CD14-positive monocyte (primary cell): ENCODE measurements around the gene ZNF76. TPM values are rescaled to one million over a fixed set of nuclear protein-coding genes. Genes with fewer than 3 reads are reported as not detected.

ENCODE experiments used
- DNase-seq, 3 donors: peaks; one replicate each; pipeline ENCODE4 v3.0.0-alpha.2; 2011 to 2022
- H2AFZ ChIP-seq: 2 replicates; pipeline ENCODE4 v1.6.0; 2012; ENCODE audit warnings: mild to moderate bottlenecking, low read depth, low read length, inconsistent platforms; ENCODE audit not compliant: insufficient read depth, poor library complexity, severe bottlenecking
- H3K27ac ChIP-seq, 2 donors: 1 replicate in 1 of 2; 2 replicates in 1 of 2; pipeline ENCODE4 v1.5.1; 2012 to 2013; ENCODE audit warnings: low read length in 2 of 2, control low read depth in 1 of 2, inconsistent platforms in 1 of 2, low read depth in 1 of 2, mild to moderate bottlenecking in 1 of 2
- H3K27me3 ChIP-seq, 2 donors: one replicate each; pipeline versions ENCODE4 v1.6.0 to v1.6.1; 2011 to 2013; ENCODE audit warnings: low read length in 2 of 2; ENCODE audit not compliant: control insufficient read depth in 2 of 2, insufficient read depth in 2 of 2
- H3K36me3 ChIP-seq, 2 donors: replicated peaks in 1 of 2; 1 replicate in 1 of 2; 2 replicates in 1 of 2; pipeline versions ENCODE4 v1.5.1 to v1.6.1; 2012 to 2013; ENCODE audit warnings: low read length in 2 of 2, control low read depth in 1 of 2, inconsistent platforms in 1 of 2, mild to moderate bottlenecking in 1 of 2; ENCODE audit not compliant: insufficient read depth in 2 of 2, control insufficient read depth in 1 of 2
- H3K4me1 ChIP-seq, 2 donors: 1 replicate in 1 of 2; 2 replicates in 1 of 2; pipeline versions ENCODE4 v1.5.1 to v1.6.1; 2012 to 2013; ENCODE audit warnings: low read length in 2 of 2, control low read depth in 1 of 2, inconsistent platforms in 1 of 2, mild to moderate bottlenecking in 1 of 2, moderate library complexity in 1 of 2; ENCODE audit not compliant: insufficient read depth in 2 of 2, control insufficient read depth in 1 of 2
- H3K4me2 ChIP-seq: replicated peaks from 2 replicates; pipeline ENCODE3; 2012; ENCODE audit warnings: low read length, moderate library complexity, mild to moderate bottlenecking; ENCODE audit not compliant: poor library complexity, severe bottlenecking; ENCODE audit errors: extremely low read depth
- H3K4me3 ChIP-seq, 3 experiments: fragments of 200-600 bp in 1 of 3; sonication (generic) in 1 of 3; replicated peaks in 1 of 3; 1 replicate in 2 of 3; 2 replicates in 1 of 3; pipeline ENCODE4 v1.5.1; 2011 to 2013; ENCODE audit warnings: low read length in 3 of 3, mild to moderate bottlenecking in 3 of 3, control low read depth in 2 of 3, low read depth in 2 of 3, inconsistent platforms in 1 of 3, moderate library complexity in 1 of 3
- H3K79me2 ChIP-seq: 2 replicates; pipeline ENCODE4 v1.6.0; 2012; ENCODE audit warnings: mild to moderate bottlenecking, control low read depth, inconsistent platforms, low read length, moderate library complexity; ENCODE audit not compliant: insufficient read depth
- H3K9ac ChIP-seq: 2 replicates; pipeline ENCODE4 v1.6.0; 2017; ENCODE audit warnings: low read length, mild to moderate bottlenecking; ENCODE audit not compliant: insufficient read depth, poor library complexity, severe bottlenecking
- H3K9me3 ChIP-seq, 2 donors: replicated peaks in 1 of 2; 1 replicate in 1 of 2; 2 replicates in 1 of 2; pipeline versions ENCODE4 v1.5.1 to v1.6.1; 2012 to 2013; ENCODE audit warnings: low read length in 2 of 2, control low read depth in 1 of 2; ENCODE audit not compliant: control insufficient read depth in 1 of 2, insufficient read depth in 1 of 2
- H4K20me1 ChIP-seq: 2 replicates; pipeline ENCODE4 v1.6.0; 2012; ENCODE audit warnings: mild to moderate bottlenecking, low read length, control low read depth, moderate library complexity; ENCODE audit not compliant: insufficient read depth
- H3K27ac Mint-ChIP-seq, 7 donors: one replicate each; pipeline ENCODE4 v1.8.0; 2020; ENCODE audit warnings: mild to moderate bottlenecking in 7 of 7, mixed read lengths in 7 of 7, moderate library complexity in 6 of 7, inconsistent platforms in 2 of 7
- H3K27me3 Mint-ChIP-seq, 3 donors: one replicate each; pipeline ENCODE4 v1.8.0; 2021 to 2022; ENCODE audit warnings: low read depth in 3 of 3, mild to moderate bottlenecking in 3 of 3, mixed read lengths in 3 of 3, moderate library complexity in 3 of 3, inconsistent platforms in 1 of 3
- H3K36me3 Mint-ChIP-seq, 2 donors: one replicate each; pipeline ENCODE4 v1.8.0; 2020; ENCODE audit warnings: mixed read lengths in 2 of 2, inconsistent platforms in 1 of 2, mild to moderate bottlenecking in 1 of 2
- H3K4me1 Mint-ChIP-seq: one replicate; pipeline ENCODE4 v1.8.0; 2020; ENCODE audit warnings: mild to moderate bottlenecking, mixed read lengths
- H3K4me3 Mint-ChIP-seq, 2 donors: one replicate each; pipeline ENCODE4 v1.8.0; 2020; ENCODE audit warnings: mild to moderate bottlenecking in 2 of 2, mixed read lengths in 2 of 2, moderate library complexity in 1 of 2
- H3K9me3 Mint-ChIP-seq, 7 donors: one replicate each; pipeline ENCODE4 v1.8.0; 2020 to 2022; ENCODE audit warnings: mixed read lengths in 7 of 7, mild to moderate bottlenecking in 6 of 7, moderate library complexity in 6 of 7, inconsistent platforms in 2 of 7
- CTCF ChIP-seq: fragments of 200-600 bp; IDR thresholded peaks from one replicate; pipeline ENCODE4 v1.8.0; 2022; ENCODE audit warnings: antibody characterized with exemption, mild to moderate bottlenecking
- WGBS: methylation state at CpG from one replicate; pipeline ENCODE4 v1.1.5; 2013; ENCODE audit warnings: missing lambda C conversion rate; ENCODE audit not compliant: insufficient coverage; 5-methylcytosine and 5-hydroxymethylcytosine counted together
- intact Hi-C, 2 donors: fragments of 100-400 bp; cut with micrococcal nuclease; formaldehyde crosslinking; loops; one replicate each; pipeline versions ENCODE4 v1.15.0 to v1.15.1; 2023
- polyA plus RNA-seq, 3 donors: library from polyadenylated mRNA; depleted of rRNA in 1 of 3; unstranded in 2 of 3; stranded (reverse) in 1 of 3; fragments of 300-500 nt in 2 of 3; fragments of >200 nt in 1 of 3; fragmentation: Illumina TruSeq in 2 of 3; gene quantifications; 1 replicate in 2 of 3; 2 replicates in 1 of 3; pipeline ENCODE4 v1.2.3, GENCODE V29; 2012 to 2021

Gene ZNF76
- polyA plus RNA-seq, 3 donors, result 6.8 to 49.7 (median 9.6) TPM

GRCh38 chr6:35234901-35235300, 24.6 kb upstream of the ZNF76 start:
- Histone ChIP-seq H3K27me3 (no peaks in the 10 kb centered on the region), H3K4me3 (no peak overlapping the region), H4K20me1 (no peaks in the 10 kb centered on the region), H3K9ac (no peak overlapping the region), H3K4me2 (no peak overlapping the region), H3K9me3 (peaks cover 0 to 5% of the 10 kb centered on the region in 2 donors), H3K27ac (no peak overlapping the region), H2AFZ (no peak overlapping the region), H3K36me3 (no peaks in the 10 kb centered on the region), H3K4me1 (peaks cover 0 to 4% of the 10 kb centered on the region in 2 donors), H3K79me2 (no peaks in the 10 kb centered on the region)
- WGBS, result 67% methylated on average over 3 of the region's 4 CpGs
- intact Hi-C loops, result no loop called here
- H3K27ac Mint-ChIP-seq, result peak overlapping the region in 1 of 7 donors; percentile 65
- no peak overlapping the region for H3K4me3 Mint-ChIP-seq
- no peak for TF ChIP-seq CTCF
- H3K36me3 Mint-ChIP-seq, result peaks cover 0 to 2% of the 10 kb centered on the region in 2 donors
- DNase-seq, result no peak
- H3K9me3 Mint-ChIP-seq, result peaks cover 0 to 14% (median 3%) of the 10 kb centered on the region in 7 donors
- peaks cover 2 to 7% (median 2%) of the 10 kb centered on the region in 3 donors for H3K27me3 Mint-ChIP-seq
- peaks cover 9% of the 10 kb centered on the region for H3K4me1 Mint-ChIP-seq

GRCh38 chr6:35236223-35236622, 23.3 kb upstream of the ZNF76 start:
- no peak overlapping the region for H3K27ac ChIP-seq
- no peak overlapping the region for H3K4me3 ChIP-seq
- intact Hi-C loops, result no loop called here
- Mint-ChIP-seq H3K36me3 (peaks cover 0 to 1% of the 10 kb centered on the region in 2 donors), H3K9me3 (peaks cover 0 to 14% (median 3%) of the 10 kb centered on the region in 7 donors), H3K27me3 (peaks cover 2 to 6% (median 4%) of the 10 kb centered on the region in 3 donors), H3K27ac (peak overlapping the region in 1 of 7 donors; percentile 38), H3K4me1 (peaks cover 10% of the 10 kb centered on the region), H3K4me3 (no peak overlapping the region)
- DNase-seq, result no peak
- peaks cover 0 to 5% of the 10 kb centered on the region in 2 donors for H3K9me3 ChIP-seq
- no peak overlapping the region for H2AFZ ChIP-seq
- H3K27me3 ChIP-seq, result no peaks in the 10 kb centered on the region
- no peaks in the 10 kb centered on the region for H3K79me2 ChIP-seq
- H3K4me2 ChIP-seq, result no peak overlapping the region
- WGBS, result 96% methylated on average over 5 of the region's 5 CpGs
- no peak overlapping the region for H3K9ac ChIP-seq
- H3K4me1 ChIP-seq, result peaks cover 0 to 4% of the 10 kb centered on the region in 2 donors
- no peak for TF ChIP-seq CTCF
- no peaks in the 10 kb centered on the region for H4K20me1 ChIP-seq
- H3K36me3 ChIP-seq, result no peaks in the 10 kb centered on the region
